GM21825 (cell line): Measurements from ENCODE around the gene KSR1.

Experiments used
- ATAC-seq: cut with Tn5 transposase; IDR thresholded peaks from one replicate; pipeline ENCODE4 v1.9.1; 2021; ENCODE audit warnings: mild to moderate bottlenecking, moderate library complexity; ENCODE audit not compliant: unreplicated experiment

The KSR1 gene

GRCh38 chr17:27603421-27603770 lies 147.1 kb downstream of the KSR1 start:
- no peak for ATAC-seq

GRCh38 chr17:27603880-27604794 lies 147.9 kb downstream of the KSR1 start:
- no peak for ATAC-seq

GRCh38 chr17:27605409-27605808 lies 149.2 kb downstream of the KSR1 start:
- ATAC-seq = no peak

GRCh38 chr17:27607521-27608091 lies 151.4 kb downstream of the KSR1 start:
- ATAC-seq = no peak

- ATAC-seq = no peak
Measured at GRCh38 chr17:27608328-27609230, 152.3 kb downstream of the KSR1 start.

GRCh38 chr17:27609611-27610303 lies 153.5 kb downstream of the KSR1 start:
- no peak for ATAC-seq

- no peak for ATAC-seq
Measured at GRCh38 chr17:27610304-27610677, 154.0 kb downstream of the KSR1 start.

- no peak for ATAC-seq
Measured at GRCh38 chr17:27612160-27612770, 156.0 kb downstream of the KSR1 start.

- ATAC-seq = no peak
Measured at GRCh38 chr17:27613433-27613832, 157.2 kb downstream of the KSR1 start.

GRCh38 chr17:27615121-27615520 lies 158.9 kb downstream of the KSR1 start:
- ATAC-seq = no peak

GRCh38 chr17:27616414-27616813 lies 160.2 kb downstream of the KSR1 start:
- ATAC-seq = no peak

GRCh38 chr17:27618417-27618816 lies 162.2 kb downstream of the KSR1 start:
- no peak for ATAC-seq

GRCh38 chr17:27620721-27621120 lies 164.5 kb downstream of the KSR1 start:
- no peak for ATAC-seq

- ATAC-seq = no peak
Measured at GRCh38 chr17:27621536-27621935, 165.3 kb downstream of the KSR1 start.

GRCh38 chr17:27621942-27622559 lies 165.8 kb downstream of the KSR1 start:
- no peak for ATAC-seq

GRCh38 chr17:27622986-27623385 lies 166.7 kb downstream of the KSR1 start:
- ATAC-seq = no peak

GRCh38 chr17:27623614-27624013 lies 167.4 kb downstream of the KSR1 start:
- no peak for ATAC-seq

- ATAC-seq = no peak
Measured at GRCh38 chr17:27624539-27624938, 168.3 kb downstream of the KSR1 start.

- no peak for ATAC-seq
Measured at GRCh38 chr17:27625856-27626255, 169.6 kb downstream of the KSR1 start.

- ATAC-seq = no peak
Measured at GRCh38 chr17:27627514-27627913, 171.3 kb downstream of the KSR1 start.
